BE2C (cell line): ENCODE results near the gene DLG2.
"Not testable (repeated sequence)": the region's sequence is repeated elsewhere in the genome, so short reads cannot be mapped to it uniquely, and the experiment has no call there.

Experiments
- DNase-seq: peaks from one replicate; pipeline ENCODE4 v3.0.0-alpha.2; 2020
- H3K27me3 ChIP-seq: fragments of 250-450 bp; sonication (Bioruptor Pico); 2 replicates; pipeline ENCODE4 v1.5.1; 2020; ENCODE audit warnings: mild to moderate bottlenecking
- H3K36me3 ChIP-seq: fragments of 250-450 bp; sonication (Bioruptor Pico); 2 replicates; pipeline ENCODE4 v1.5.1; 2020; ENCODE audit warnings: mild to moderate bottlenecking
- H3K4me1 ChIP-seq: fragments of 250-450 bp; sonication (Bioruptor Pico); 2 replicates; pipeline ENCODE4 v1.5.1; 2020
- H3K4me3 ChIP-seq: 2 replicates; pipeline ENCODE4 v1.5.1; 2011; ENCODE audit warnings: low read depth, low read length
- H3K9me3 ChIP-seq: fragments of 250-450 bp; sonication (Bioruptor Pico); 2 replicates; pipeline ENCODE4 v1.5.1; 2020
- CTCF ChIP-seq: IDR thresholded peaks from 2 replicates; pipeline ENCODE4 v1.5.1; 2012; ENCODE audit warnings: mild to moderate bottlenecking, low read depth, low read length

DLG2 gene

GRCh38 chr11:85379066-85379465 is 248.1 kb downstream of the DLG2 start:
- Histone ChIP-seq H3K9me3 (no peaks in the 10 kb centered on the region), H3K4me3 (no peak overlapping the region), H3K27me3 (no peaks in the 10 kb centered on the region), H3K36me3 (no peaks in the 10 kb centered on the region), H3K4me1 (no peaks in the 10 kb centered on the region)
- DNase-seq, result no peak
- TF ChIP-seq CTCF, result no peak

- Histone ChIP-seq H3K9me3 (no peaks in the 10 kb centered on the region), H3K27me3 (no peaks in the 10 kb centered on the region), H3K4me3 (no peak overlapping the region), H3K36me3 (no peaks in the 10 kb centered on the region), H3K4me1 (no peaks in the 10 kb centered on the region)
- no peak for TF ChIP-seq CTCF
- no peak for DNase-seq
These were observed 249.2 kb downstream of the DLG2 start for GRCh38 chr11:85377901-85378300.

- Histone ChIP-seq H3K9me3 (no peaks in the 10 kb centered on the region), H3K4me3 (no peak overlapping the region), H3K4me1 (no peaks in the 10 kb centered on the region), H3K36me3 (no peaks in the 10 kb centered on the region), H3K27me3 (no peaks in the 10 kb centered on the region)
- no peak for DNase-seq
- TF ChIP-seq CTCF, result no peak
These were observed 267.3 kb downstream of the DLG2 start for GRCh38 chr11:85359859-85360258.

- no peak for DNase-seq
- no peak for TF ChIP-seq CTCF
- H3K36me3 ChIP-seq, result no peaks in the 10 kb centered on the region
- H3K4me3 ChIP-seq, result no peak overlapping the region
- no peaks in the 10 kb centered on the region for H3K27me3 ChIP-seq
- no peaks in the 10 kb centered on the region for H3K4me1 ChIP-seq
- no peaks in the 10 kb centered on the region for H3K9me3 ChIP-seq
These were observed 271.2 kb downstream of the DLG2 start for GRCh38 chr11:85355921-85356320.

- not testable (repeated sequence) for DNase-seq, H3K4me3 ChIP-seq, H3K36me3 ChIP-seq
These were observed 277.6 kb downstream of the DLG2 start for GRCh38 chr11:85349539-85349938.

GRCh38 chr11:85348945-85349344 is 278.2 kb downstream of the DLG2 start:
- H3K4me3 ChIP-seq, result no peak overlapping the region
- H3K4me1 ChIP-seq, result no peaks in the 10 kb centered on the region
- H3K9me3 ChIP-seq, result no peaks in the 10 kb centered on the region
- no peak for DNase-seq
- no peak for TF ChIP-seq CTCF
- no peaks in the 10 kb centered on the region for H3K36me3 ChIP-seq
- H3K27me3 ChIP-seq, result no peaks in the 10 kb centered on the region

More at GRCh38 chr11:85349539-85349938, 277.6 kb downstream of the DLG2 start:
- not testable (repeated sequence) for H3K9me3 ChIP-seq, H3K27me3 ChIP-seq, H3K4me1 ChIP-seq

- no peak for DNase-seq
- H3K27me3 ChIP-seq, result no peaks in the 10 kb centered on the region
- TF ChIP-seq CTCF, result no peak
- no peaks in the 10 kb centered on the region for H3K4me1 ChIP-seq
- no peak overlapping the region for H3K4me3 ChIP-seq
- no peaks in the 10 kb centered on the region for H3K9me3 ChIP-seq
- H3K36me3 ChIP-seq, result no peaks in the 10 kb centered on the region
These were observed 279.9 kb downstream of the DLG2 start for GRCh38 chr11:85347291-85347690.
